GM12873 (cell line): ENCODE results near the gene ARHGEF11.

Source experiments
- TF ChIP-seq, protein P1 (sequence below): IDR thresholded peaks from 2 replicates; pipeline ENCODE4 v1.5.1; 2012; ENCODE audit warnings: low read depth, mild to moderate bottlenecking, moderate library complexity, low read length, control low read depth; ENCODE audit not compliant: insufficient read depth; ENCODE audit errors: missing control alignments

Gene ARHGEF11

DNA sequence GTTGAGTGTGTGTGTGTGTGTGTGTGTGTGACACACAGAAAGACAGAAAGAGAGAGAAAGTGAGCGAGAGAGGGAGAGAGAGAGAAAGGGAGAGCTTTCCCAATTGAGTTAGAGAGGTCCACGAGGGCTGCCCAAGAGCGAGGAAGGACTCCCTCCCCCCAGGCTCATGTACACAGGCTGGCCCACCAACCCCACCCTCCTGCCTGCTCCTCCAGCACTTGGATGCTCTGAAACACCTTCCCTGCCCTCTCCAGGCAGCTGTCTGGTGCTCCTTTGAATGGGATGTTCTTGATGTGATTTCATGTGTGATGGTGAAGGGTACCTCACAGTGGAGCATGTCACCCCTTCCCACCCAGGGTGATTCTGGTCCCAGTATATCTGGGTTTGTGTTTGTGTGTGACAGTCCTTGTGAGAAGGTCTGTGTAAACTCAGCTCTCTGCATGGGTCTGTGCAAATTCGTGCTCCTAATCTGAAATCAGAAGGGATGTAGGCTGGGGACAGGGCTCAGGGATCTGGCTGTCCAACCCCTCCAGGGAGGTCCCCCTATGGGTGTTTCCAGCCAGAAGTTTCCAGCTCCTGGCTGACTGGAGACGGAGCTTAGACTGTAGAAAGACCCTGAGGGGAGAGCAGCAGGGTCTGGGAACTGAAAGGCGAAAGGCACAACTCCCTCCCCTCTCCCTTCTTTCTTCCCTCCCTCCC, 158.8 kb downstream of the ARHGEF11 start:
- TF ChIP-seq, protein P1, sequence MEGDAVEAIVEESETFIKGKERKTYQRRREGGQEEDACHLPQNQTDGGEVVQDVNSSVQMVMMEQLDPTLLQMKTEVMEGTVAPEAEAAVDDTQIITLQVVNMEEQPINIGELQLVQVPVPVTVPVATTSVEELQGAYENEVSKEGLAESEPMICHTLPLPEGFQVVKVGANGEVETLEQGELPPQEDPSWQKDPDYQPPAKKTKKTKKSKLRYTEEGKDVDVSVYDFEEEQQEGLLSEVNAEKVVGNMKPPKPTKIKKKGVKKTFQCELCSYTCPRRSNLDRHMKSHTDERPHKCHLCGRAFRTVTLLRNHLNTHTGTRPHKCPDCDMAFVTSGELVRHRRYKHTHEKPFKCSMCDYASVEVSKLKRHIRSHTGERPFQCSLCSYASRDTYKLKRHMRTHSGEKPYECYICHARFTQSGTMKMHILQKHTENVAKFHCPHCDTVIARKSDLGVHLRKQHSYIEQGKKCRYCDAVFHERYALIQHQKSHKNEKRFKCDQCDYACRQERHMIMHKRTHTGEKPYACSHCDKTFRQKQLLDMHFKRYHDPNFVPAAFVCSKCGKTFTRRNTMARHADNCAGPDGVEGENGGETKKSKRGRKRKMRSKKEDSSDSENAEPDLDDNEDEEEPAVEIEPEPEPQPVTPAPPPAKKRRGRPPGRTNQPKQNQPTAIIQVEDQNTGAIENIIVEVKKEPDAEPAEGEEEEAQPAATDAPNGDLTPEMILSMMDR: no peak

DNA sequence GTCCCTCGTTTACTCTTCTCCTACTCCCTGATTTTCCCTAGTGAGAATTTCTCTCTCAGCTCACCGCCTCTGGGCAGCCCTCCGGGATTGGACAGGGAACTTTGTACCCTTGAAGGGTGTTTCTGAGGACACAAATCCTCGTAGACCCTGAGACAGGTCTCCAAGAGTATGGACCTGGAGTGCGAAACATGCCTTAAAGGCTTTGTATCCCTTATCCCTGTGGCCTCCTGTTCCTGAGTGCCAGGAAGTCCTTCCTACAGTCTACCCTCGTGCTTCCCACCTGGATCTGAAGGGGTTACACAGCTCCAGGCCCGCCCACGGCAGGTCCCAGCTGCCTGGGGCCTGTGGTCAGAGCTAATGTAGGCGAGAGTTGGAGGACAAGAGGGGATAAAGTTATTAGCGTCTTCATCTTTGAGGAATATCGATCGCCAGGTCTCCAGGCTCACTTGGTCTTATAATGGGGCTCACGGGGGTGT, 159.6 kb downstream of the ARHGEF11 start:
- TF ChIP-seq, protein P1: no peak

DNA sequence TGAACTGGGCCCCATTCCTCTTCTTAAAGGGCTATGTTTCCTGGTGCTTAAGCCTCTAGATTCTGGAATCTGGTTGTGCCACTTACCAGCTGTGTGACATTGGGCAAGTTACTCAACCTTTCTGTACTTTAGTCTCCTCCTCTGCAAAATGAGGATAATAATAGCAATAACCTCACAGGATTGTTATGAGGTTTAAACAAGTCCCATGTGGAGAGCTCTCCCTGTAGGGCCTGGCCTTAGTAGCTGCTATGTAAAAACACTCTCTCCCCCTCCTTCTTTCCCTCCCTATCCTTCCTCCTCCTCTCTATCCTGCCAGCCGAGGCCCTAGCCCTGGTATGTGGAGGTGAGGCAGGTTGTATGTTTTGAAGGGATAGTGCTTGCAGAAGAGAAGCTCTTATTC, 160.2 kb downstream of the ARHGEF11 start:
- TF ChIP-seq, protein P1: no peak
